PFSK-1 (cell line): ENCODE measurements around the gene BAZ2B.

Source experiments
- FOXP2 ChIP-seq: optimal IDR thresholded peaks from 2 replicates; pipeline ENCODE3; 2011; ENCODE audit warnings: borderline replicate concordance, control low read depth, inconsistent platforms; ENCODE audit not compliant: insufficient read depth; ENCODE audit errors: extremely low read length, extremely low read depth
- POLR2AphosphoS5 ChIP-seq: IDR thresholded peaks from 2 replicates; pipeline ENCODE4 v1.6.1; 2012; ENCODE audit warnings: low read depth, mild to moderate bottlenecking, control low read depth, low read length, moderate library complexity
- SIN3A ChIP-seq: IDR thresholded peaks from 2 replicates; pipeline ENCODE4 v1.6.1; 2012; ENCODE audit warnings: mild to moderate bottlenecking, low read length, moderate library complexity, borderline replicate concordance; ENCODE audit not compliant: insufficient read depth
- TAF1 ChIP-seq: IDR thresholded peaks from 2 replicates; pipeline ENCODE4 v1.6.1; 2012; ENCODE audit warnings: low read length, control low read depth, borderline replicate concordance; ENCODE audit not compliant: insufficient read depth
- TF ChIP-seq, protein P1 (sequence below), 2 experiments: IDR thresholded peaks; 2 replicates each; pipeline versions ENCODE4 v1.6.1 to v1.8.0; 2011 to 2012; ENCODE audit warnings: low read depth in 2 of 2, low read length in 2 of 2, control low read depth in 1 of 2, inconsistent platforms in 1 of 2, mild to moderate bottlenecking in 1 of 2, moderate library complexity in 1 of 2; ENCODE audit not compliant: insufficient read depth in 1 of 2

The BAZ2B gene

DNA sequence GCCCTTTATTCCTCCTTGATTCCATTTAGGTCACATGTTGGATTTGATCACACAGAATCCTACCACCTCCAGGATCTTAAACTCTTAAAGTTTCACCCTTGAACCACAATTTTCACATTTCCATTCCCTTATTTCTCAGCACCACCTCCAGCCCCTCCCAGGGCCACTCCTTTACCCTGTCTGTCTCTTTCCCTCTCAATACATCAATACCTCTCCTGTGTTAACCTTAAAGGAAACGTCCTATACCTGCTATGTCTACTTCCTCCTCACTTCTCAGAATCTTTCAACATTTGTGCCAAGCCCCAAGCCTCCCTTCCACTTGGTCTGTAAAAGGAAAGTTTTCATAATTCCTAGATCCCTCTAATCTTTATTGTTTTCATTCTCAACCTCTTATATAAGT lies 158.8 kb downstream of the BAZ2B start:
- TF ChIP-seq SIN3A = no peak
- TF ChIP-seq, protein P1, sequence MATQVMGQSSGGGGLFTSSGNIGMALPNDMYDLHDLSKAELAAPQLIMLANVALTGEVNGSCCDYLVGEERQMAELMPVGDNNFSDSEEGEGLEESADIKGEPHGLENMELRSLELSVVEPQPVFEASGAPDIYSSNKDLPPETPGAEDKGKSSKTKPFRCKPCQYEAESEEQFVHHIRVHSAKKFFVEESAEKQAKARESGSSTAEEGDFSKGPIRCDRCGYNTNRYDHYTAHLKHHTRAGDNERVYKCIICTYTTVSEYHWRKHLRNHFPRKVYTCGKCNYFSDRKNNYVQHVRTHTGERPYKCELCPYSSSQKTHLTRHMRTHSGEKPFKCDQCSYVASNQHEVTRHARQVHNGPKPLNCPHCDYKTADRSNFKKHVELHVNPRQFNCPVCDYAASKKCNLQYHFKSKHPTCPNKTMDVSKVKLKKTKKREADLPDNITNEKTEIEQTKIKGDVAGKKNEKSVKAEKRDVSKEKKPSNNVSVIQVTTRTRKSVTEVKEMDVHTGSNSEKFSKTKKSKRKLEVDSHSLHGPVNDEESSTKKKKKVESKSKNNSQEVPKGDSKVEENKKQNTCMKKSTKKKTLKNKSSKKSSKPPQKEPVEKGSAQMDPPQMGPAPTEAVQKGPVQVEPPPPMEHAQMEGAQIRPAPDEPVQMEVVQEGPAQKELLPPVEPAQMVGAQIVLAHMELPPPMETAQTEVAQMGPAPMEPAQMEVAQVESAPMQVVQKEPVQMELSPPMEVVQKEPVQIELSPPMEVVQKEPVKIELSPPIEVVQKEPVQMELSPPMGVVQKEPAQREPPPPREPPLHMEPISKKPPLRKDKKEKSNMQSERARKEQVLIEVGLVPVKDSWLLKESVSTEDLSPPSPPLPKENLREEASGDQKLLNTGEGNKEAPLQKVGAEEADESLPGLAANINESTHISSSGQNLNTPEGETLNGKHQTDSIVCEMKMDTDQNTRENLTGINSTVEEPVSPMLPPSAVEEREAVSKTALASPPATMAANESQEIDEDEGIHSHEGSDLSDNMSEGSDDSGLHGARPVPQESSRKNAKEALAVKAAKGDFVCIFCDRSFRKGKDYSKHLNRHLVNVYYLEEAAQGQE (IDR thresholded peaks at IDR 0.05; ENCODE audit: insufficient read depth in 1 of 2, low read depth in 2 of 2, low read length in 2 of 2) = no peak
- TF ChIP-seq TAF1 = no peak
- no peak for TF ChIP-seq FOXP2
- TF ChIP-seq POLR2AphosphoS5 = no peak

- TF ChIP-seq POLR2AphosphoS5 = no peak
- TF ChIP-seq, protein P1 (IDR thresholded peaks at IDR 0.05; ENCODE audit: insufficient read depth in 1 of 2, low read depth in 2 of 2, low read length in 2 of 2) = no peak
- TF ChIP-seq SIN3A = no peak
- TF ChIP-seq TAF1 = no peak
- TF ChIP-seq FOXP2 = no peak
These were observed 159.6 kb downstream of the BAZ2B start for GRCh38 chr2:159456500-159457426.

DNA sequence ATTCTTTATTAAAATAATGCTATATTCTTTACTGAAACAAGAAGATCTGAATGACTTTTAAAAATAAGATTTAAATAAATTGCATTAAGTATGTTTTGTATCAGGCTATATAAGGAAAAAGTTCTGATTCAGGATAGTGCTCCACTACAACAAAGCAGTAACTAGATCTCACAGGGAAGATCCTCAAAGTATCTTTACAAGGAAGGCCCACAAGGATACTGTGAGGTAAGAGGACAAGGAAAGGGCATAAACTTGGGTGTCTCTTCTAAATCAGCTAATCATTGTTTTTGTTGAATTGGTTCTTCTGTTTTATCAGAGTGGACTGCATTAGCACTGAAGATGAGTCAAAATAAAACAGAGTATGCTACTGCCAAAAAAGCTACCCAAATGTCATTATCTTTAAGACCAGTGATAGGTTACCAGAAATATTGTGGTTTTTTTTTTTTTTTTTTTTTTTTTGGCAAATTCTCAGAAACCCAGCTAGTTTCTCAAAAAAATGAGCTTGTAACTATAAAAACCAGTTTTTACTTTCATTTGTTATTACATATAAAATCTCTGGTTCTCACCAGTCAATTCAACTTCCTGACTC lies 160.9 kb downstream of the BAZ2B start:
- TF ChIP-seq TAF1 = no peak
- TF ChIP-seq, protein P1 (IDR thresholded peaks at IDR 0.05; ENCODE audit: insufficient read depth in 1 of 2, low read depth in 2 of 2, low read length in 2 of 2) = no peak
- TF ChIP-seq POLR2AphosphoS5 = no peak
- TF ChIP-seq SIN3A = no peak
- TF ChIP-seq FOXP2 = no peak

DNA sequence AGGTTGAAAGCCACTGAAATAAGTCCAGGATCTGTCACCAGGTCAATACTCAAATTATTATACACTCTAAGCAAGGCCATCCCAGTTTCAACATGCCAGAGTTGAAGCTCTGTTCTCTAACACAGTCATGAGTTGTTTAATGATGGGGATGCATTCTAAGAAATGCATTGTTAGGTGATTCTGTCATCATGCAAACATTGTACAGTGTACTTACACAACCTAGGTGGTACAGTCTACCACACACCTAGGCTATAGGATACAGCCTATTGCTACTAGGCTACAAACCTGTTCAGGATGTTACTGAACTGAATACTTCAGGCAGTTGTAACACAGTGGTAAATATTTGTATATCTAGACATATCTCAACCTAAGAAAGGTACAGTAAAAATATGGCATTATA lies 162.2 kb downstream of the BAZ2B start:
- TF ChIP-seq SIN3A (no peak), POLR2AphosphoS5 (no peak), TAF1 (no peak), FOXP2 (no peak)
- TF ChIP-seq, protein P1 (IDR thresholded peaks at IDR 0.05; ENCODE audit: insufficient read depth in 1 of 2, low read depth in 2 of 2, low read length in 2 of 2) = no peak
